Stomach (tissue), 9 donors: Measurements from ENCODE around the gene MED25. TPM values are rescaled to one million over a fixed set of nuclear protein-coding genes. Genes with fewer than 3 reads are reported as not detected.

Experiments used
- DNase-seq, 2 donors: peaks; one replicate each; pipeline versions ENCODE4 v3.0.0 to v3.0.0-alpha.2; 2013 to 2019
- H3K27ac ChIP-seq, 5 donors: fragments of 200-600 bp in 4 of 5; sonication (generic) in 4 of 5; one replicate each; pipeline ENCODE4 v1.5.1; 2013 to 2019; ENCODE audit warnings: mild to moderate bottlenecking in 1 of 5, moderate library complexity in 1 of 5
- H3K27me3 ChIP-seq, 3 donors: fragments of 200-600 bp; sonication (generic); one replicate each; pipeline ENCODE4 v1.5.1; 2017 to 2019; ENCODE audit warnings: mixed run types in 1 of 3
- H3K36me3 ChIP-seq, 4 donors: fragments of 200-600 bp; sonication (generic); 1 replicate in 3 of 4; 2 replicates in 1 of 4; pipeline ENCODE4 v1.5.1; 2016 to 2019
- H3K4me1 ChIP-seq, 4 donors: fragments of 200-600 bp; sonication (generic); one replicate each; pipeline ENCODE4 v1.5.1; 2016 to 2019
- H3K4me3 ChIP-seq, 4 donors: fragments of 200-600 bp; sonication (generic) in 3 of 4; one replicate each; pipeline ENCODE4 v1.5.1; 2016 to 2019; ENCODE audit warnings: mild to moderate bottlenecking in 1 of 4
- H3K9me3 ChIP-seq, 4 donors: fragments of 200-600 bp; sonication (generic); one replicate each; pipeline ENCODE4 v1.5.1; 2016 to 2019
- EP300 ChIP-seq: sonication (generic); formaldehyde crosslinking; IDR thresholded peaks from one replicate; pipeline ENCODE4 v1.6.1; 2017; ENCODE audit warnings: antibody characterized with exemption
- POLR2A ChIP-seq, 4 donors: fragments of 450-650 bp; IDR thresholded peaks; one replicate each; pipeline ENCODE4 v1.6.1; 2016; ENCODE audit warnings: antibody characterized with exemption in 4 of 4, control low read depth in 2 of 4, mild to moderate bottlenecking in 1 of 4, moderate library complexity in 1 of 4
- POLR2AphosphoS5 ChIP-seq, 3 donors: sonication (generic); formaldehyde crosslinking; IDR thresholded peaks; one replicate each; pipeline ENCODE4 v1.6.1; 2016; ENCODE audit warnings: antibody characterized with exemption in 3 of 3
- WGBS, 5 donors: extraction: QIAGEN DNeasy Blood & Tissue Kit in 3 of 5; methylation state at CpG; one replicate each; pipeline versions ENCODE4 v1.1.5 to v1.1.7; 2013 to 2018; 5-methylcytosine and 5-hydroxymethylcytosine counted together
- intact Hi-C: fragments of 100-400 bp; cut with DNase I; formaldehyde crosslinking; loops from one replicate; pipeline ENCODE4 v1.15.1; 2023; ENCODE audit warnings: low total_unique reads
- polyA plus RNA-seq, 3 donors: library from polyadenylated mRNA; stranded (reverse); fragments of 200-250 nt; gene quantifications; one replicate each; pipeline ENCODE4 v1.2.3, GENCODE V29; 2013
- total RNA-seq, 5 donors: library from RNA; depleted of rRNA; stranded (reverse); fragments of >200 nt; gene quantifications; one replicate each; pipeline versions ENCODE4 v1.1.0 to v1.2.3, GENCODE V29; 2014 to 2016
- TF ChIP-seq, protein P1 (sequence below), 7 experiments: fragments of 450-650 bp in 4 of 7; fragments of 200-600 bp in 3 of 7; sonication (generic) in 3 of 7; IDR thresholded peaks; one replicate each; pipeline ENCODE4 v1.5.1; 2016 to 2019; ENCODE audit warnings: antibody characterized with exemption in 7 of 7, control low read depth in 2 of 7, mild to moderate bottlenecking in 1 of 7
- donor health status: healthy with polysubstance abuse.
- donor health status: Bipolar disorder and iron deficiency.
- donor health status: healthy.

MED25 gene
- total and polyA plus RNA-seq, 8 donors: 18.0 to 387 (median 57.6) TPM

DNA sequence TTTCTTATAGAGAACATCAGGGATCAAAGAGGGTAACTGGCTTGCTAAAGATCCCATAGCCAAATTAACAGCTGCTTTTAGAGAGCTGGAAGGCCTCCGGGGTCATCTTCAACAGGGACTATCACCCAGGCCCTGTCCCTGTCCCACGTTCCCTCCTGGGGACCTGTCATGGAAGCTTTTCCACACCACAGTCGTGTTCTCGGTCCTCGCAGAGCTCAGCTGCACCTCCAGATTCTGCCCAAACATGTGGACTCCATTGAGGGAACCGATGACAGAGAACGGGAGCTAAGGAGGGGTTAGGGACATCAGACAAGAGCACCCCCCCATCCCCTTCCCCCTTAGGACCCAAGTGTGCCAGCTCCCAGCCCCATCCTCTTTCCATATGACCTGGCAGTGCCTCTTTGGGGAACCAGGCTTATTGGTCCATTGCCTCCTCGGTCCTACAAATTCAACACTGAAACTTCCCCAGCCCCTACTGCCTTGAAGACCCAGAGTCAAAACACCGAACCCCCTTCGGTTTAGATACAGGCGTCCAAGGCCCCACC is 5.6 kb upstream of the MED25 start:
- no peak for TF ChIP-seq POLR2AphosphoS5 (IDR thresholded peaks at IDR 0.05)
- Histone ChIP-seq H3K27ac (peak overlapping the region; percentile 55 to 92 (median 90)), H3K4me1 (peaks cover 18 to 55% (median 47%) of the 10 kb centered on the region in 4 donors), H3K36me3 (peaks cover 0 to 4% (median 2%) of the 10 kb centered on the region in 4 donors), H3K9me3 (no peaks in the 10 kb centered on the region), H3K27me3 (no peaks in the 10 kb centered on the region), H3K4me3 (peak overlapping the region; percentile 49 to 73 (median 62))
- intact Hi-C loops: no loop called here
- 25 to 52% (median 45%) methylated on average over 4 to 11 of the region's 11 CpGs for WGBS, 5 donors
- no peak for DNase-seq

DNA sequence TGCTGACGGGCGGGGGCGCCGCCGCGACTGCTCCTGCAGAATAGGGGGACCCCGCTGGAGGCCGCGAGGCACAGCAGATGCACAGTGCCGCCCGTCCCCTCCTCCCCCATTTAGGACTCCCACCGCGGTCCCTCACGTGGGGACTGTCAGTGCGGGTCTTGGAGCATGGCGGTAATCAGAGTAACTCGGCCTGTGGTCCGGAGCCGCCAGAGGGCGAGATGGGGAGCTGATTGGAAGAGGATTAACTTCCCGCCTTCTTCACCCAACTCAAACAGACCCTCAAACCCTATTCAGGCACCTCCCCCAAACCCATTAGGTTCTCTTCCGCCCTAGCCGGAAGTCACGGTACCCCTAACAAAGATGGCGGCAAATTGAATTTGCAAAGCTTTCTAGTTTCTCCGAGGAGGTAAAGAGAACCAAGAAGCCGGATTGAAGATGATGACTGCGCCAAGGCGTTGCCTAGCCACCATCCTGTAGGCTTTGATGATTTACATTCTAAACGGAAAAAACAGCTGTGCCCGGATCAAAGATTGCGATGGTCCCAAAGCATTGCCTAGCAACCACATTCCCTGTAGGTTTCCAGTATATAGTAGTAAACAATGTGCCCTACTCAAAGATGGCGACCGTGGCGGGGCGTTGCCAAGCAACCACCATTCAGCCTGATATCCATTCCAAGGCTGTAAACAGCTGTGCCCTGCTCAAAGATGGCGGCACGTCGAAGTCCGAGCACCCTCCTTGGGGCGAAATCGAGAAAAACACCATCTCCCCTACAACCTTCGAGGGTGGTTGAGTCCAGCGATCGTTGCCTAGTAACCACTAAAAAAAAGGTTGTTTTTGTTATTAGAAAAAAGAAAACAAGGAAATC is 4.9 kb upstream of the MED25 start, which contains the start of gene FUZ:
Gene FUZ, minus strand, starts transcription at position 296 of the 865 bp plus-strand sequence. Its CDS starts 186 bp downstream, at position 110.
- peak within 1 kb of the TSS; percentile 55 to 92 (median 90) for H3K27ac ChIP-seq
- peak within 1 kb of the TSS; percentile 49 to 73 (median 62) for H3K4me3 ChIP-seq
- intact Hi-C loops: no loop called here
- WGBS, 5 donors: 0 to 1% (median 0%) methylated on average over 21 to 45 of the region's 45 CpGs
- no peaks in the 10 kb centered on the region for H3K36me3 ChIP-seq
- H3K9me3 ChIP-seq: no peaks in the 10 kb centered on the region
- DNase-seq: peak; percentile 97 to 99
- TF ChIP-seq POLR2AphosphoS5 (IDR thresholded peaks at IDR 0.05) (peak; percentile 70 to 92 (median 70)), EP300 (no peak), POLR2A (IDR thresholded peaks at IDR 0.05) (peak in 1 of 4 donors; percentile 16)
- TF ChIP-seq, protein P1, sequence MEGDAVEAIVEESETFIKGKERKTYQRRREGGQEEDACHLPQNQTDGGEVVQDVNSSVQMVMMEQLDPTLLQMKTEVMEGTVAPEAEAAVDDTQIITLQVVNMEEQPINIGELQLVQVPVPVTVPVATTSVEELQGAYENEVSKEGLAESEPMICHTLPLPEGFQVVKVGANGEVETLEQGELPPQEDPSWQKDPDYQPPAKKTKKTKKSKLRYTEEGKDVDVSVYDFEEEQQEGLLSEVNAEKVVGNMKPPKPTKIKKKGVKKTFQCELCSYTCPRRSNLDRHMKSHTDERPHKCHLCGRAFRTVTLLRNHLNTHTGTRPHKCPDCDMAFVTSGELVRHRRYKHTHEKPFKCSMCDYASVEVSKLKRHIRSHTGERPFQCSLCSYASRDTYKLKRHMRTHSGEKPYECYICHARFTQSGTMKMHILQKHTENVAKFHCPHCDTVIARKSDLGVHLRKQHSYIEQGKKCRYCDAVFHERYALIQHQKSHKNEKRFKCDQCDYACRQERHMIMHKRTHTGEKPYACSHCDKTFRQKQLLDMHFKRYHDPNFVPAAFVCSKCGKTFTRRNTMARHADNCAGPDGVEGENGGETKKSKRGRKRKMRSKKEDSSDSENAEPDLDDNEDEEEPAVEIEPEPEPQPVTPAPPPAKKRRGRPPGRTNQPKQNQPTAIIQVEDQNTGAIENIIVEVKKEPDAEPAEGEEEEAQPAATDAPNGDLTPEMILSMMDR (IDR thresholded peaks at IDR 0.05): peak in 2 of 7 experiments; percentile 19 to 29
- H3K4me1 ChIP-seq: peaks cover 18 to 51% (median 45%) of the 10 kb centered on the region in 4 donors
- no peaks in the 10 kb centered on the region for H3K27me3 ChIP-seq

DNA sequence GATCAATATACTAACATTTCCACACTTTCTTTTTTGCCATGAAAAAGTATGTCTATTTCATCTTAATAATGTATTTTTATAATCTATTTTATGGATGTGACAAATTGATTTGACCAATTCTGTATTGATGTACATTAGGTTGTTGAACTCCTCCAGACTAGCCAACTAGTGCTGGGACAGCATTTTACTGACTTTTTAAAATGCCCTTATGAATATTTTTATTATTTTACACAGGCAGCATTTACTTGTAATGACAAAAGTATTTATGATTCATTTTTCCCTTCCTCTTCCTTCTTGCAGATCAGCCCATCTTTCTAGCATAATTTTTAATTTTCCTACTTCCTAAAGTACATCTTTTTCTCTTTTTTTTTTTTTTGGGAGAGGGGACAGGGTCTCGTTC is 4.1 kb upstream of the MED25 start:
- TF ChIP-seq, protein P1 (IDR thresholded peaks at IDR 0.05): no peak
- TF ChIP-seq POLR2AphosphoS5 (IDR thresholded peaks at IDR 0.05): no peak
- no peak for TF ChIP-seq EP300
- TF ChIP-seq POLR2A (IDR thresholded peaks at IDR 0.05): no peak
- 71 to 91% (median 82%) methylated on average over 1 of the region's 1 CpG for WGBS, 5 donors

DNA sequence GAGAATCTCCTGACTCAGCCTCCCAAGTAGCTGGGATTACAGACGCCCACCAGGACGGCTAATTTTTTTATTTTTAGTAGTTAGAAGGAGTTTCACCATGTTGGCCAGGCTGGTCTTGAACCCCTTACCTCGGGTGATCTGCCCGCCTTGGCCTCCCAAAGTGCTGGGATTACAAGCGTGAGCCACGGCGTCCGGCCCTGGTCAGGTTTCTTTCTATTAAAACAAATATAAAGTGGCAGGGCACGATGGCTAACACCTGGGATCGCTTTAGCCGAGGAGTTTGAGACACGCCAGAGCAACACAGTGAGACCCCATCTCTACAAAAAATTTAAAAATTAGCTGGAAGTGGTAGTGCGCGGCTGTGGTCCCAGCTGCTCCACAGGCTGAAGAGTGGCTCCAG is 1.5 kb upstream of the MED25 start:
- intact Hi-C loops: no loop called here
- Histone ChIP-seq H3K27me3 (no peaks in the 10 kb centered on the region), H3K36me3 (peaks cover 0 to 16% (median 10%) of the 10 kb centered on the region in 4 donors), H3K9me3 (no peaks in the 10 kb centered on the region), H3K4me1 (peaks cover 28 to 59% (median 50%) of the 10 kb centered on the region in 4 donors), H3K27ac (peak overlapping the region; percentile 74 to 97 (median 92)), H3K4me3 (peak overlapping the region in 2 of 4 donors; percentile 70 to 85)
- TF ChIP-seq POLR2AphosphoS5 (IDR thresholded peaks at IDR 0.05) (no peak), POLR2A (IDR thresholded peaks at IDR 0.05) (no peak), EP300 (no peak)
- TF ChIP-seq, protein P1 (IDR thresholded peaks at IDR 0.05): no peak
- DNase-seq: peak in 1 of 2 donors; percentile 33
- WGBS, 5 donors: 57 to 81% (median 64%) methylated on average over 14 of the region's 14 CpGs

More for the DNA sequence above, 4.1 kb upstream of the MED25 start:
- intact Hi-C loops: no loop called here
- peaks cover 18 to 48% (median 42%) of the 10 kb centered on the region in 4 donors for H3K4me1 ChIP-seq
- H3K27me3 ChIP-seq: no peaks in the 10 kb centered on the region
- no peak for DNase-seq
- H3K9me3 ChIP-seq: no peaks in the 10 kb centered on the region
- H3K4me3 ChIP-seq: peak overlapping the region in 3 of 4 donors; percentile 49 to 73 (median 58)
- no peaks in the 10 kb centered on the region for H3K36me3 ChIP-seq
- H3K27ac ChIP-seq: peak overlapping the region in 4 of 5 donors; percentile 83 to 92 (median 90)
